Peyer's patch (tissue), 4 donors: Measurements from ENCODE around the gene GPD2. TPM values are rescaled to one million over a fixed set of nuclear protein-coding genes. Genes with fewer than 3 reads are reported as not detected.

ENCODE experiments used
- DNase-seq, 3 donors: peaks; one replicate each; pipeline ENCODE4 v3.0.0-alpha.2; 2017 to 2019
- H3K27ac ChIP-seq, 4 donors: fragments of 200-600 bp; sonication (generic); one replicate each; pipeline ENCODE4 v1.5.1; 2016 to 2019
- H3K27me3 ChIP-seq, 2 donors: fragments of 200-600 bp; sonication (generic); one replicate each; pipeline ENCODE4 v1.5.1; 2019
- H3K36me3 ChIP-seq, 3 donors: fragments of 200-600 bp; sonication (generic); one replicate each; pipeline ENCODE4 v1.5.1; 2016 to 2019
- H3K4me1 ChIP-seq, 4 donors: fragments of 200-600 bp; sonication (generic); one replicate each; pipeline ENCODE4 v1.5.1; 2016 to 2019
- H3K4me3 ChIP-seq, 4 donors: fragments of 200-600 bp; sonication (generic); 1 replicate in 3 of 4; 2 replicates in 1 of 4; pipeline ENCODE4 v1.5.1; 2016 to 2019; ENCODE audit warnings: mild to moderate bottlenecking in 1 of 4
- H3K9me3 ChIP-seq, 4 donors: fragments of 200-600 bp; sonication (generic); one replicate each; pipeline ENCODE4 v1.5.1; 2016 to 2019; ENCODE audit warnings: mild to moderate bottlenecking in 1 of 4
- POLR2A ChIP-seq, 2 donors: fragments of 450-650 bp; IDR thresholded peaks; one replicate each; pipeline ENCODE4 v1.5.1; 2017; ENCODE audit warnings: antibody characterized with exemption in 2 of 2, mild to moderate bottlenecking in 2 of 2, moderate library complexity in 2 of 2
- total RNA-seq, 4 donors: library from RNA; depleted of rRNA; stranded (reverse); fragments of >200 nt; gene quantifications; one replicate each; pipeline ENCODE4 v1.1.0, GENCODE V29; 2016
- TF ChIP-seq, protein P1 (sequence below), 6 experiments: fragments of 450-650 bp in 4 of 6; fragments of 200-600 bp in 2 of 6; sonication (generic) in 1 of 6; IDR thresholded peaks; one replicate each; pipeline ENCODE4 v1.5.1; 2017 to 2019; ENCODE audit warnings: antibody characterized with exemption in 6 of 6, mild to moderate bottlenecking in 3 of 6, moderate library complexity in 1 of 6

The GPD2 gene
- total RNA-seq, 4 donors from 2014 or later: 50.3 to 125 (median 83.4) TPM

DNA sequence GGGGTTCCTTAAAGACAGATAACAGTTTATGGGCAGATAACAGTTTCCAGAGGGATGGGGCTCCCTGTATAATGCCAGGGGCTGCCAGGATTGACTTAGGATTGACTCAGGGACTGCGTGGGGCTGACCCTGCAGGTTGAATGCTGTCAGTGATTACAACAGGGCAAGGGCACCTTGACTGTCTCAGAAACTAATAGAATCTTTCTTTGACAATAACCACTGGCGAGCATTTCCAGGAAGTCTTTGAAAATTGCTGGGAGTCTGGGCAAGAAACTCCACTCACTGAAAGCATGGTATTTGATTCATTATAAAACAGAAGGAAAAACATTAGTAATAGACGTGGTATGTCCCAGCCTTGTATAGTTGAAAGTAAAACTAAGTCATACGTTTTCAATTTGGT, 101.0 kb downstream of the GPD2 start:
- Histone ChIP-seq H3K4me3 (no peak overlapping the region), H3K27me3 (no peaks in the 10 kb centered on the region), H3K27ac (no peak overlapping the region), H3K9me3 (no peaks in the 10 kb centered on the region), H3K36me3 (no peaks in the 10 kb centered on the region), H3K4me1 (peaks cover 0 to 7% (median 0%) of the 10 kb centered on the region in 4 donors)
- DNase-seq: no peak
- TF ChIP-seq, protein P1, sequence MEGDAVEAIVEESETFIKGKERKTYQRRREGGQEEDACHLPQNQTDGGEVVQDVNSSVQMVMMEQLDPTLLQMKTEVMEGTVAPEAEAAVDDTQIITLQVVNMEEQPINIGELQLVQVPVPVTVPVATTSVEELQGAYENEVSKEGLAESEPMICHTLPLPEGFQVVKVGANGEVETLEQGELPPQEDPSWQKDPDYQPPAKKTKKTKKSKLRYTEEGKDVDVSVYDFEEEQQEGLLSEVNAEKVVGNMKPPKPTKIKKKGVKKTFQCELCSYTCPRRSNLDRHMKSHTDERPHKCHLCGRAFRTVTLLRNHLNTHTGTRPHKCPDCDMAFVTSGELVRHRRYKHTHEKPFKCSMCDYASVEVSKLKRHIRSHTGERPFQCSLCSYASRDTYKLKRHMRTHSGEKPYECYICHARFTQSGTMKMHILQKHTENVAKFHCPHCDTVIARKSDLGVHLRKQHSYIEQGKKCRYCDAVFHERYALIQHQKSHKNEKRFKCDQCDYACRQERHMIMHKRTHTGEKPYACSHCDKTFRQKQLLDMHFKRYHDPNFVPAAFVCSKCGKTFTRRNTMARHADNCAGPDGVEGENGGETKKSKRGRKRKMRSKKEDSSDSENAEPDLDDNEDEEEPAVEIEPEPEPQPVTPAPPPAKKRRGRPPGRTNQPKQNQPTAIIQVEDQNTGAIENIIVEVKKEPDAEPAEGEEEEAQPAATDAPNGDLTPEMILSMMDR (IDR thresholded peaks at IDR 0.05): no peak
- TF ChIP-seq POLR2A (IDR thresholded peaks at IDR 0.05): no peak

DNA sequence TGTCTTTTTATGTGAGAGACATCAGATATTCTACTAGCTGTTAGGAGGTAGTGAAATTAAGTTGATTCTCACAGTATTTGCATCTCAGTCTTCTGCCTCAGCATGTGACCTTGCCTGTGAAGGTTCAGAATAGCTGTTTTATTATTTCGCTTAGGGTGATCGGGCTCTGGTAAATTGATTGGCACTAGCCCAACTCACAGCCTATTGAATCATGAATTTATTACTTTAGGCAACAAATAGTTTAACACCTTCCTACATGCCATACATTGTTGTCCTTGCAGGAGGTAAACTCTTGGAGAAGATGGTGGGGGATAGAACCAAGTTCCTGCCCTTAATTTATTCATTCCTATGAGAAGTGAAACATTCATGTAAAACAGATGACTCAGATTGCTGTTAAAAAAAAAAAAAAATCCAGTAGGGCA, 101.9 kb downstream of the GPD2 start:
- H3K4me3 ChIP-seq: no peak overlapping the region
- H3K27ac ChIP-seq: no peak overlapping the region
- TF ChIP-seq POLR2A (IDR thresholded peaks at IDR 0.05): no peak
- TF ChIP-seq, protein P1 (IDR thresholded peaks at IDR 0.05): no peak
- H3K27me3 ChIP-seq: no peaks in the 10 kb centered on the region
- DNase-seq: no peak
- no peaks in the 10 kb centered on the region for H3K36me3 ChIP-seq
- no peaks in the 10 kb centered on the region for H3K9me3 ChIP-seq
- peaks cover 0 to 11% (median 0%) of the 10 kb centered on the region in 4 donors for H3K4me1 ChIP-seq

DNA sequence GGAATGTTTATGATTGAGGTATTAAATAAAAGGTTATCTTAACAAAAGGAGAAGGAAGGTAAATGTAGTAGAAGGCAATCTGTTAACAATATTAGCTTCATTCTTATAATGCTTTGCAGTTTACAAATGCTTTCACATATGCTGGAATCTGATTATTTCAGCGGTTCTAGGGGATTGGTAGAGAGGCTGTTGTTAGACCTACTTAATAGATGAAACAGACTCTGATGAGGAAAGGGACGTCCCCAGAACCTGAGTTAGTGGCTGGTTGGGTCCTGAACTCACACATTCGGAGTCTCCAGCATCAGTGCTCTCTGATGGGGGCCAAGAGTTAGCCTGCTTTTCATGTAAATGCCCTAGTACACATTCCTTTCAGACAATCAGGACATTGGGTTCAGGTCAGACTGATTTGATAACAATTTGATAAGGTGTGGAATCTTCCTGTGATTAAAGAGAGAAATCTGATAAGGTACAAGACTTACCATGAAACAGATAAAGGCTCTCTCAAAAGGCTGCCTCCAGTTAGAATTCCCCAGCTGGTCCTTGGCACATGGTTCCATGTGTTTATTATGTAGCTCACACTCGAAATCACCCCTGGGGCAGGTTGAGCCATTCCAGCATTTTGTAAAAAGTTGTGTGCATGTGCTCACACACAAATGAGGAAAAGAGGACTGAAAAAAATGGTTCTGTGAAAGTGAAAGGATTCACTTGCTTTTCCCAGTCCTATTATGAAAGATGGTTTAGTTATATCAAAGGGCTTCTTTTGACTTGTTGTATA, 103.1 kb downstream of the GPD2 start:
- TF ChIP-seq POLR2A (IDR thresholded peaks at IDR 0.05): no peak
- TF ChIP-seq, protein P1 (IDR thresholded peaks at IDR 0.05): no peak
- Histone ChIP-seq H3K4me3 (no peak overlapping the region), H3K36me3 (no peaks in the 10 kb centered on the region), H3K27ac (no peak overlapping the region), H3K4me1 (peaks cover 0 to 11% (median 0%) of the 10 kb centered on the region in 4 donors), H3K9me3 (no peaks in the 10 kb centered on the region), H3K27me3 (no peaks in the 10 kb centered on the region)
- no peak for DNase-seq

DNA sequence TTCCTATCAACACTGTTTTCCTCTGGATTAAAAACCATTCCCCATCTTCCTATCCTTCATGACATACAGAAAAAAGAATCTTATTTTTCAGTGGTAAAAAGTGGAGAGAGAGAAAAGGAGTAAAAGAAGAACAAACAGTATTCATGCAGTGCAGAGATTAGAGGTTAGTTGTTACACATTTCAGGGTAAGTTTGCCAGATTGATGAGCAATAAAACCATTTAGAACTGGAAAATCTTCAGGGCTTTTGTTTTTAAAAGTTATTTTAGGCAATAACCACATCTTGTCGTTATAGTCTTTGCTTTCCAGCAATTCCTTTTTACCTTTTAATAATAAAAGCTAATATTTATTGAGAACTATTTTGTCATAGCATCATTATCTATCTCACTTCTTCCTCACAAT, 104.5 kb downstream of the GPD2 start:
- H3K4me1 ChIP-seq: peaks cover 0 to 11% (median 0%) of the 10 kb centered on the region in 4 donors
- H3K4me3 ChIP-seq: no peak overlapping the region
- no peaks in the 10 kb centered on the region for H3K36me3 ChIP-seq
- no peaks in the 10 kb centered on the region for H3K27me3 ChIP-seq
- no peak overlapping the region for H3K27ac ChIP-seq
- H3K9me3 ChIP-seq: no peaks in the 10 kb centered on the region
- DNase-seq: no peak
- TF ChIP-seq, protein P1 (IDR thresholded peaks at IDR 0.05): no peak
- no peak for TF ChIP-seq POLR2A (IDR thresholded peaks at IDR 0.05)

DNA sequence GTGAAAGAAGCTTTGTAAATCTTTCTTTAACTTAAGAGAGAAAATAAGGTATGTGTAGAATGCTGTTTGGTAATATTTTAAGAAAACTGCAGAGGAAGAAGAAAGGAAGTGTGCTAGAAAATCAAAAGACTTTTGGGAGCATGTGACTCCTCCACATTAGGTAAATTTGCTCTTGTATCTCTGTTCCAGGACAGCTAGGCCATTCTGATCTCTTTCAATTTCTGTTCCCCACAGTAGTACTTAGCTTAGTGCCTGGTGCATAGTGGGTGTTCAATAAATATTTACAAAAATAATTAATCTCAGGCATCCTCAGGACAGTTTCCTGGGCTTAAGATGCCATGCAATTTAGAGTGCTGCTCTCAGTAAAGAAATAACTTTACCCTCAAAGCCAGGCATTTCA, 105.0 kb downstream of the GPD2 start:
- H3K27ac ChIP-seq: peak overlapping the region in 1 of 4 donors; percentile 3
- H3K4me1 ChIP-seq: peaks cover 0 to 11% (median 0%) of the 10 kb centered on the region in 4 donors
- TF ChIP-seq, protein P1 (IDR thresholded peaks at IDR 0.05): no peak
- TF ChIP-seq POLR2A (IDR thresholded peaks at IDR 0.05): no peak
- H3K27me3 ChIP-seq: no peaks in the 10 kb centered on the region
- H3K9me3 ChIP-seq: no peaks in the 10 kb centered on the region
- no peak for DNase-seq
- H3K4me3 ChIP-seq: no peak overlapping the region
- H3K36me3 ChIP-seq: no peaks in the 10 kb centered on the region
